ENCODE results near the gene UNKL.
"Not testable (repeated sequence)": the region's sequence is repeated elsewhere in the genome, so short reads cannot be mapped to it uniquely, and the experiment has no call there.

Gene UNKL

GRCh38 chr16:1442697-1443096 lies 28.2 kb upstream of the UNKL start:
- no peak for DNase-seq (ENCODE audit: low spot score)
- CTCF ChIA-PET, result interaction anchor here (0.6 kb wide), 1 partner anchor 75 kb away, joined by 8 read pairs; no protein-coding TSS in a partner anchor
- H3K27ac ChIP-seq, result no peak overlapping the region
- POLR2A ChIA-PET (ENCODE audit: low non-redundant PET), result no interaction called here
- TF ChIP-seq CTCF (conservative IDR thresholded peaks at IDR 0.05; ENCODE audit: low read depth), result no peak

- H3K27ac ChIP-seq, result no peak overlapping the region
- DNase-seq (ENCODE audit: low spot score), result no peak
- ChIA-PET POLR2A (ENCODE audit: low non-redundant PET) (no interaction called here), CTCF (no interaction called here)
- no peak for TF ChIP-seq CTCF (conservative IDR thresholded peaks at IDR 0.05; ENCODE audit: low read depth)
These were observed 26.9 kb upstream of the UNKL start for GRCh38 chr16:1441391-1441829.

GRCh38 chr16:1439699-1440074 lies 25.2 kb upstream of the UNKL start:
- POLR2A ChIA-PET (ENCODE audit: low non-redundant PET); DNase-seq (ENCODE audit: low spot score); H3K27ac ChIP-seq; CTCF ChIA-PET: not testable (repeated sequence)

GRCh38 chr16:1439058-1439698 lies 24.7 kb upstream of the UNKL start:
- ChIA-PET CTCF (interaction anchor here (0.5 kb wide), 1 partner anchor 103 kb away, joined by 3 read pairs; no protein-coding TSS in a partner anchor), POLR2A (ENCODE audit: low non-redundant PET) (no interaction called here)
- no peak for TF ChIP-seq CTCF (conservative IDR thresholded peaks at IDR 0.05; ENCODE audit: low read depth)
- no peak overlapping the region for H3K27ac ChIP-seq
- DNase-seq (ENCODE audit: low spot score), result no peak

- POLR2A ChIA-PET (ENCODE audit: low non-redundant PET), result no interaction called here
- CTCF ChIA-PET, result interaction anchor here (0.6 kb wide), 1 partner anchor 25 kb away, joined by 4 read pairs; no protein-coding TSS in a partner anchor
- DNase-seq (ENCODE audit: low spot score), result no peak
- no peak for TF ChIP-seq CTCF (conservative IDR thresholded peaks at IDR 0.05; ENCODE audit: low read depth)
- no peak overlapping the region for H3K27ac ChIP-seq
These were observed 23.9 kb upstream of the UNKL start for GRCh38 chr16:1438229-1439057.

- CTCF ChIA-PET, result no interaction called here
- no peak for TF ChIP-seq CTCF (conservative IDR thresholded peaks at IDR 0.05; ENCODE audit: low read depth)
- H3K27ac ChIP-seq, result no peak overlapping the region
- POLR2A ChIA-PET (ENCODE audit: low non-redundant PET), result interaction anchor here (1.2 kb wide), 1 partner anchor 17 kb away, joined by 7 read pairs; the partner anchor contains the start of gene UQCC4
- no peak for DNase-seq (ENCODE audit: low spot score)
These were observed 23.1 kb upstream of the UNKL start for GRCh38 chr16:1437606-1438005.
